Measurements from ENCODE around the gene NOS2.
"Not testable (repeated sequence)": the region's sequence is repeated elsewhere in the genome, so short reads cannot be mapped to it uniquely, and the experiment has no call there.

DNA sequence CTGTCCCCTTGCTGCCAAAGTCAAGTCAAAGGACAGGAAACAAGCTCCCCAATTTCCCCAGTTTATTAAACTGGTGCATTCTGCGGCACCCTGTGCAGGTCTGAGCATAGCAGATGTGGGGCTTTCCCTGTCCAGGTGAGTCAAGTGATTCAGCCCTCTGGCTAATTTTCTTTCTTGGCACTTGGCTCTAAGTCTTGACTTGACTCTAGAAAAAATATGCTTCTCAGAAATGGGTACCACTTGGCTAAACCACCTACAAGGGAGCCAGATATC lies 40.0 kb upstream of the NOS2 start:
- not testable (repeated sequence) for TF ChIP-seq CTCF (IDR thresholded peaks at IDR 0.05; ENCODE audit: poor library complexity, severe bottlenecking); POLR2AphosphoS5 (IDR thresholded peaks at IDR 0.05); EZH2 (IDR thresholded peaks at IDR 0.05; ENCODE audit: borderline replicate concordance, insufficient read depth, low read length, poor library complexity, severe bottlenecking)

Data from neural cell (in vitro differentiated cells).